HuH-7.5 (cell line): ENCODE measurements around the gene GNGT2.

Experiments used
- DNase-seq: peaks from one replicate; pipeline ENCODE4 v3.0.0; 2011; ENCODE audit warnings: low spot score

The GNGT2 gene

GRCh38 chr17:49168706-49169105 lies 41.7 kb downstream of the GNGT2 start:
- DNase-seq, result no peak

DNA sequence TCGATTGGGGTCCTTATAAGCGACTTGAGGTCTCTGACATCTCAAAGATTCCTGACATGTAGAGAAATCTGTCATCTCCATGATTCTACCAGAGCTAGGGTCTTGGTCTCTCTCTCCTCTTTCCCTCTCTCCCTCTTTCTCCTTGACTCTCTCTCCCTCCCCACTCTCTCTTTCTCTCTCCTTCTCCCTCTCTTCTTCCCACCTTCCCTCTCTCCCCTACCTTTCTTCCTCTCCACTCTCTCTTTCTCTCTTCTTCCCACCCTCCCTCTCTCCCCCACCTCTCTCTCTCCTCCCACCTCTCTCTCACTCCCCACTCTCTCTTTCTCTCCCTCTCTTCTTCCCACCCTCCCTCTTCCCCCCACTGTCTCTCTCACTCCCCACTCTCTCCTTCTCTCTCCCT lies 45.2 kb downstream of the GNGT2 start:
- DNase-seq, result no peak

- DNase-seq, result no peak
Observed at GRCh38 chr17:49162866-49163265, 47.5 kb downstream of the GNGT2 start.

- no peak for DNase-seq
Observed at GRCh38 chr17:49157784-49158183, 52.6 kb downstream of the GNGT2 start.

GRCh38 chr17:49156256-49156655 lies 54.1 kb downstream of the GNGT2 start:
- no peak for DNase-seq
